GM19025 (cell line): ENCODE results near the gene PRAMEF5.
"Not testable (repeated sequence)": the region's sequence is repeated elsewhere in the genome, so short reads cannot be mapped to it uniquely, and the experiment has no call there.

Experiments used
- ATAC-seq: cut with Tn5 transposase; IDR thresholded peaks from one replicate; pipeline ENCODE4 v1.9.1; 2021; ENCODE audit warnings: mild to moderate bottlenecking, low read depth, moderate library complexity; ENCODE audit not compliant: unreplicated experiment

PRAMEF5 gene

GRCh38 chr1:13265124-13265523, 11.1 kb downstream of the PRAMEF5 start:
- not testable (repeated sequence) for ATAC-seq

GRCh38 chr1:13277016-13277415, 23.0 kb downstream of the PRAMEF5 start:
- not testable (repeated sequence) for ATAC-seq

GRCh38 chr1:13279617-13280016, 25.6 kb downstream of the PRAMEF5 start:
- not testable (repeated sequence) for ATAC-seq

- ATAC-seq, result not testable (repeated sequence)
These were observed 31.0 kb downstream of the PRAMEF5 start, which contains the start of gene PRAMEF8 for GRCh38 chr1:13285037-13285436. Gene PRAMEF8 (minus strand): TSS chr1:13285137. CDS start chr1:13284091, 1,046 bp downstream.

- not testable (repeated sequence) for ATAC-seq
These were observed 35.0 kb downstream of the PRAMEF5 start for GRCh38 chr1:13289030-13289429.

GRCh38 chr1:13297216-13297931, 43.4 kb downstream of the PRAMEF5 start:
- not testable (repeated sequence) for ATAC-seq

GRCh38 chr1:13298699-13299098, 44.7 kb downstream of the PRAMEF5 start:
- ATAC-seq, result not testable (repeated sequence)

GRCh38 chr1:13302197-13302596, 48.2 kb downstream of the PRAMEF5 start:
- ATAC-seq, result not testable (repeated sequence)

- not testable (repeated sequence) for ATAC-seq
These were observed 49.2 kb downstream of the PRAMEF5 start, which contains the start of gene PRAMEF33 for GRCh38 chr1:13303239-13303638. Gene PRAMEF33 (plus strand): TSS chr1:13303539. CDS start chr1:13305955, 2,416 bp downstream.
